H7 (cell line): ENCODE data around the gene RAD54L. TPM values are rescaled to one million over a fixed set of nuclear protein-coding genes. Genes with fewer than 3 reads are reported as not detected.
A peak's percentile ranks its signal among the peaks of the same experiment; 100 is the strongest.

Experiments
- DNase-seq: peaks from one replicate; pipeline ENCODE4 v3.0.0; 2012
- H3K27me3 ChIP-seq: 2 replicates; pipeline ENCODE4 v1.6.0; 2011; ENCODE audit warnings: mild to moderate bottlenecking, low read length; ENCODE audit not compliant: control insufficient read depth, insufficient read depth
- H3K36me3 ChIP-seq: replicated peaks from 2 replicates; pipeline ENCODE4 v1.5.1; 2011; ENCODE audit warnings: low read length; ENCODE audit not compliant: control insufficient read depth, insufficient read depth
- H3K4me3 ChIP-seq: 2 replicates; pipeline ENCODE4 v1.5.1; 2011; ENCODE audit warnings: low read depth, mild to moderate bottlenecking, control low read depth, low read length, moderate library complexity; ENCODE audit not compliant: insufficient read depth
- total RNA-seq: library from RNA; depleted of rRNA; stranded (reverse); fragments of >200 nt; shearing (Covaris generic); gene quantifications from 2 replicates; pipeline ENCODE4 v1.2.3, GENCODE V29; 2014

The RAD54L gene
- total RNA-seq, 1 experiment from 2014 or later: 46.7 TPM

GRCh38 chr1:46285730-46286477 lies 38.3 kb downstream of the RAD54L start:
- no peak overlapping the region for H3K4me3 ChIP-seq
- peak; percentile 59 for DNase-seq
- H3K36me3 ChIP-seq: peaks cover 24% of the 10 kb centered on the region
- no peaks in the 10 kb centered on the region for H3K27me3 ChIP-seq

GRCh38 chr1:46288485-46289133 lies 41.0 kb downstream of the RAD54L start:
- H3K36me3 ChIP-seq: peaks cover 16% of the 10 kb centered on the region
- no peaks in the 10 kb centered on the region for H3K27me3 ChIP-seq
- H3K4me3 ChIP-seq: no peak overlapping the region
- no peak for DNase-seq

GRCh38 chr1:46289134-46289494 lies 41.6 kb downstream of the RAD54L start:
- no peak overlapping the region for H3K4me3 ChIP-seq
- DNase-seq: no peak
- no peaks in the 10 kb centered on the region for H3K27me3 ChIP-seq
- peaks cover 13% of the 10 kb centered on the region for H3K36me3 ChIP-seq

- H3K36me3 ChIP-seq: peaks cover 7% of the 10 kb centered on the region
- H3K4me3 ChIP-seq: no peak overlapping the region
- no peaks in the 10 kb centered on the region for H3K27me3 ChIP-seq
- no peak for DNase-seq
Observed at GRCh38 chr1:46289976-46290375, 42.4 kb downstream of the RAD54L start.

GRCh38 chr1:46295306-46295705 lies 47.7 kb downstream of the RAD54L start:
- DNase-seq: no peak
- Histone ChIP-seq H3K27me3 (no peaks in the 10 kb centered on the region), H3K4me3 (no peak overlapping the region), H3K36me3 (peaks cover 18% of the 10 kb centered on the region)

- DNase-seq: no peak
- H3K36me3 ChIP-seq: peaks cover 18% of the 10 kb centered on the region
- no peaks in the 10 kb centered on the region for H3K27me3 ChIP-seq
- H3K4me3 ChIP-seq: no peak overlapping the region
Observed at GRCh38 chr1:46298387-46298786, 50.8 kb downstream of the RAD54L start.

GRCh38 chr1:46300673-46301405 lies 53.3 kb downstream of the RAD54L start:
- Histone ChIP-seq H3K36me3 (peaks cover 12% of the 10 kb centered on the region), H3K4me3 (peak overlapping the region; percentile 98), H3K27me3 (no peaks in the 10 kb centered on the region)
- DNase-seq: no peak

- DNase-seq: peak; percentile 77
Observed at GRCh38 chr1:46301406-46301807, 53.8 kb downstream of the RAD54L start.

GRCh38 chr1:46301808-46302640 lies 54.5 kb downstream of the RAD54L start:
- Histone ChIP-seq H3K27me3 (no peaks in the 10 kb centered on the region), H3K4me3 (peak overlapping the region; percentile 98), H3K36me3 (peaks cover 6% of the 10 kb centered on the region)
- peak; percentile 88 for DNase-seq

More at GRCh38 chr1:46301406-46301807, 53.8 kb downstream of the RAD54L start:
- no peaks in the 10 kb centered on the region for H3K27me3 ChIP-seq
- peak overlapping the region; percentile 98 for H3K4me3 ChIP-seq
- peaks cover 11% of the 10 kb centered on the region for H3K36me3 ChIP-seq

- no peaks in the 10 kb centered on the region for H3K27me3 ChIP-seq
- H3K4me3 ChIP-seq: peak overlapping the region; percentile 98
- no peak for DNase-seq
- peaks cover 1% of the 10 kb centered on the region for H3K36me3 ChIP-seq
Observed at GRCh38 chr1:46302641-46303037, 55.1 kb downstream of the RAD54L start.

- peak; percentile 94 for DNase-seq
- no peaks in the 10 kb centered on the region; the same call in 1 of the 2 replicates for H3K36me3 ChIP-seq
- no peaks in the 10 kb centered on the region for H3K27me3 ChIP-seq
- H3K4me3 ChIP-seq: peak within 1 kb of the TSS; percentile 98
Observed at GRCh38 chr1:46303038-46303871, 55.7 kb downstream of the RAD54L start, which contains the start of the genes LRRC41 and UQCRH. TSS of gene LRRC41 (minus strand) at chr1:46303616. CDS start at chr1:46303322, 294 bp downstream. TSS of gene UQCRH (plus strand) at chr1:46303698. CDS start at chr1:46303767, 69 bp downstream.

- Histone ChIP-seq H3K36me3 (no peaks in the 10 kb centered on the region; the same call in 1 of the 2 replicates), H3K4me3 (peak overlapping the region; percentile 98), H3K27me3 (no peaks in the 10 kb centered on the region)
- DNase-seq: no peak
Observed at GRCh38 chr1:46303872-46304326, 56.3 kb downstream of the RAD54L start.

- no peaks in the 10 kb centered on the region for H3K27me3 ChIP-seq
- no peak overlapping the region for H3K4me3 ChIP-seq
Observed at GRCh38 chr1:46306159-46306530, 58.6 kb downstream of the RAD54L start.

More at GRCh38 chr1:46306159-46306530, 58.6 kb downstream of the RAD54L start:
- DNase-seq: no peak
- H3K36me3 ChIP-seq: peaks cover 14% of the 10 kb centered on the region
